GM18499 (cell line): Measurements from ENCODE around the gene CXorf49B.

Experiments
- ATAC-seq: cut with Tn5 transposase; IDR thresholded peaks from one replicate; pipeline ENCODE4 v1.9.1; 2021; ENCODE audit warnings: moderate number of reproducible peaks; ENCODE audit not compliant: insufficient read depth, unreplicated experiment

Gene CXorf49B

GRCh38 chrX:71815121-71815905 is 52.2 kb downstream of the CXorf49B start:
- ATAC-seq, result no peak

GRCh38 chrX:71815906-71816156 is 52.7 kb downstream of the CXorf49B start:
- no peak for ATAC-seq
